Renal cortex interstitium (tissue), 11 donors: Measurements from ENCODE around the gene PLD1. TPM values are rescaled to one million over a fixed set of nuclear protein-coding genes. Genes with fewer than 3 reads are reported as not detected.
"Not testable (repeated sequence)": the region's sequence is repeated elsewhere in the genome, so short reads cannot be mapped to it uniquely, and the experiment has no call there.

ENCODE experiments used
- DNase-seq, 11 donors: peaks; one replicate each; pipeline ENCODE4 v3.0.0-alpha.2; 2013; ENCODE audit warnings: low read depth in 9 of 11, low spot score in 4 of 11; ENCODE audit errors: extremely low read depth in 1 of 11
- polyA plus RNA-seq, 3 donors: library from polyadenylated mRNA; unstranded; fragments of 120-200 nt; gene quantifications; one replicate each; pipeline ENCODE4 v1.2.1, GENCODE V29; 2013; ENCODE audit not compliant: insufficient read length in 3 of 3

PLD1 gene
- polyA plus RNA-seq, 3 donors, result 10.0 to 14.3 (median 11.4) TPM

GRCh38 chr3:171566803-171567422 is 243.4 kb downstream of the PLD1 start:
- DNase-seq, result peak in 7 of 11 donors; percentile 18 to 37 (median 29)

- DNase-seq, result no peak
Observed at GRCh38 chr3:171565481-171566058, 244.7 kb downstream of the PLD1 start.

GRCh38 chr3:171564748-171565480 is 245.4 kb downstream of the PLD1 start:
- no peak for DNase-seq

- no peak for DNase-seq
Observed at GRCh38 chr3:171563298-171563697, 247.0 kb downstream of the PLD1 start.

GRCh38 chr3:171562459-171562858 is 247.8 kb downstream of the PLD1 start:
- DNase-seq, result not testable (repeated sequence)

GRCh38 chr3:171561596-171562323 is 248.5 kb downstream of the PLD1 start:
- DNase-seq, result no peak

GRCh38 chr3:171559586-171559985 is 250.7 kb downstream of the PLD1 start:
- DNase-seq, result no peak

GRCh38 chr3:171558188-171558696 is 252.0 kb downstream of the PLD1 start:
- DNase-seq, result no peak

- no peak for DNase-seq
Observed at GRCh38 chr3:171557173-171557572, 253.1 kb downstream of the PLD1 start.

GRCh38 chr3:171556574-171557145 is 253.6 kb downstream of the PLD1 start:
- DNase-seq, result peak in 3 of 11 donors; percentile 13 to 26 (median 18)

- DNase-seq, result no peak
Observed at GRCh38 chr3:171556148-171556547, 254.1 kb downstream of the PLD1 start.

- DNase-seq, result no peak
Observed at GRCh38 chr3:171553086-171553485, 257.2 kb downstream of the PLD1 start.

GRCh38 chr3:171552531-171552930 is 257.8 kb downstream of the PLD1 start:
- no peak for DNase-seq

- DNase-seq, result no peak
Observed at GRCh38 chr3:171551296-171551695, 259.0 kb downstream of the PLD1 start.

Other genes with a start within 250 kb of the PLD1 start
- gene TMEM212, start 32.9 kb upstream of the PLD1 start, polyA plus RNA-seq, result under 1 TPM; 0.07 to 0.09 (median 0.08) TPM
- gene FNDC3B, start 229.1 kb upstream of the PLD1 start, polyA plus RNA-seq, result 10 to 100 TPM; 55.0 to 61.0 (median 59.9) TPM